Suprapubic skin (tissue), 4 donors: ENCODE data around the gene HOXA5. TPM values are rescaled to one million over a fixed set of nuclear protein-coding genes. Genes with fewer than 3 reads are reported as not detected.

Source experiments
- DNase-seq, 2 donors: peaks; one replicate each; pipeline ENCODE4 v3.0.0-alpha.2; 2019; ENCODE audit warnings: low spot score in 2 of 2
- H3K27ac ChIP-seq: fragments of 200-600 bp; sonication (generic); one replicate; pipeline ENCODE4 v1.5.1; 2019
- H3K27me3 ChIP-seq: fragments of 200-600 bp; sonication (generic); one replicate; pipeline ENCODE4 v1.5.1; 2019
- H3K36me3 ChIP-seq: fragments of 200-600 bp; sonication (generic); one replicate; pipeline ENCODE4 v1.5.1; 2019
- H3K4me1 ChIP-seq: fragments of 200-600 bp; sonication (generic); one replicate; pipeline ENCODE4 v1.5.1; 2019
- H3K4me3 ChIP-seq: fragments of 200-600 bp; sonication (generic); one replicate; pipeline ENCODE4 v1.5.1; 2019; ENCODE audit warnings: mild to moderate bottlenecking
- H3K9me3 ChIP-seq: fragments of 200-600 bp; sonication (generic); one replicate; pipeline ENCODE4 v1.5.1; 2019
- CTCF ChIP-seq, 2 donors: fragments of 200-600 bp in 1 of 2; fragments of 450-650 bp in 1 of 2; sonication (generic) in 1 of 2; IDR thresholded peaks; one replicate each; pipeline ENCODE4 v1.5.1; 2016 to 2019; ENCODE audit warnings: antibody characterized with exemption in 2 of 2, mild to moderate bottlenecking in 1 of 2, moderate library complexity in 1 of 2
- EP300 ChIP-seq: sonication (generic); formaldehyde crosslinking; IDR thresholded peaks from one replicate; pipeline ENCODE4 v1.6.1; 2017; ENCODE audit warnings: antibody characterized with exemption
- POLR2A ChIP-seq, 2 donors: fragments of 450-650 bp; IDR thresholded peaks; one replicate each; pipeline ENCODE4 v1.6.1; 2017; ENCODE audit warnings: antibody characterized with exemption in 2 of 2, mild to moderate bottlenecking in 2 of 2, moderate library complexity in 2 of 2
- POLR2AphosphoS5 ChIP-seq, 3 donors: sonication (generic); formaldehyde crosslinking; IDR thresholded peaks; one replicate each; pipeline ENCODE4 v1.6.1; 2017; ENCODE audit warnings: antibody characterized with exemption in 3 of 3
- WGBS: methylation state at CpG from one replicate; pipeline ENCODE4 v1.1.5; 2018; 5-methylcytosine and 5-hydroxymethylcytosine counted together
- total RNA-seq, 4 donors: library from RNA; depleted of rRNA; stranded (reverse); fragments of >200 nt; gene quantifications; one replicate each; pipeline ENCODE4 v1.1.0, GENCODE V29; 2016

Gene HOXA5
- total RNA-seq, 4 donors from 2014 or later = 4.7 to 16.3 (median 14.6) TPM

- Histone ChIP-seq H3K36me3 (no peaks in the 10 kb centered on the region), H3K27me3 (peaks cover 15% of the 10 kb centered on the region), H3K4me1 (peaks cover 86% of the 10 kb centered on the region), H3K9me3 (no peaks in the 10 kb centered on the region), H3K27ac (peak overlapping the region; percentile 97), H3K4me3 (peak overlapping the region; percentile 84)
- TF ChIP-seq POLR2AphosphoS5 (IDR thresholded peaks at IDR 0.05) = peak; percentile 24 to 65 (median 53)
- no peak for TF ChIP-seq EP300
- no peak for TF ChIP-seq POLR2A (IDR thresholded peaks at IDR 0.05)
- no peak for TF ChIP-seq CTCF (IDR thresholded peaks at IDR 0.05)
- 3% methylated on average over 16 of the region's 63 CpGs for WGBS
- DNase-seq = peak; percentile 70 to 82
Measured at GRCh38 chr7:27155816-27156507, 12.5 kb upstream of the HOXA5 start.

GRCh38 chr7:27154901-27155815, 11.7 kb upstream of the HOXA5 start:
- H3K4me3 ChIP-seq = peak overlapping the region; percentile 84
- peaks cover 86% of the 10 kb centered on the region for H3K4me1 ChIP-seq
- WGBS = 49% methylated on average over 27 of the region's 48 CpGs
- no peak for TF ChIP-seq CTCF (IDR thresholded peaks at IDR 0.05)
- no peak for TF ChIP-seq POLR2AphosphoS5 (IDR thresholded peaks at IDR 0.05)
- TF ChIP-seq POLR2A (IDR thresholded peaks at IDR 0.05) = no peak
- TF ChIP-seq EP300 = no peak
- H3K36me3 ChIP-seq = no peaks in the 10 kb centered on the region
- DNase-seq = peak; percentile 70 to 77
- H3K27ac ChIP-seq = peak overlapping the region; percentile 97
- peaks cover 15% of the 10 kb centered on the region for H3K27me3 ChIP-seq
- no peaks in the 10 kb centered on the region for H3K9me3 ChIP-seq

GRCh38 chr7:27154369-27154768, 10.9 kb upstream of the HOXA5 start:
- Histone ChIP-seq H3K27ac (peak overlapping the region; percentile 97), H3K9me3 (no peaks in the 10 kb centered on the region), H3K36me3 (no peaks in the 10 kb centered on the region), H3K4me1 (peaks cover 91% of the 10 kb centered on the region), H3K27me3 (peaks cover 15% of the 10 kb centered on the region), H3K4me3 (peak overlapping the region; percentile 84)
- WGBS = 70% methylated on average over 10 of the region's 10 CpGs
- peak in 1 of 2 donors; percentile 76 for DNase-seq
- TF ChIP-seq EP300 (no peak), POLR2A (IDR thresholded peaks at IDR 0.05) (no peak), POLR2AphosphoS5 (IDR thresholded peaks at IDR 0.05) (no peak), CTCF (IDR thresholded peaks at IDR 0.05) (no peak)

GRCh38 chr7:27153526-27153925, 10.0 kb upstream of the HOXA5 start:
- peaks cover 19% of the 10 kb centered on the region for H3K27me3 ChIP-seq

More at GRCh38 chr7:27153526-27153925, 10.0 kb upstream of the HOXA5 start:
- TF ChIP-seq CTCF (IDR thresholded peaks at IDR 0.05) (no peak), POLR2A (IDR thresholded peaks at IDR 0.05) (no peak), EP300 (no peak), POLR2AphosphoS5 (IDR thresholded peaks at IDR 0.05) (no peak)
- 70% methylated on average over 3 of the region's 3 CpGs for WGBS
- Histone ChIP-seq H3K36me3 (no peaks in the 10 kb centered on the region), H3K27ac (peak overlapping the region; percentile 97), H3K4me3 (no peak overlapping the region), H3K9me3 (no peaks in the 10 kb centered on the region), H3K4me1 (peaks cover 95% of the 10 kb centered on the region)
- no peak for DNase-seq
